Subcutaneous abdominal adipose tissue (tissue), 5 donors: ENCODE measurements around the gene ZNF710.

Experiments used
- H3K27ac ChIP-seq: one replicate; pipeline ENCODE4 v1.7.0; 2013; ENCODE audit warnings: low read depth, mild to moderate bottlenecking, inconsistent platforms, low read length, moderate library complexity
- H3K27me3 ChIP-seq, 5 donors: one replicate each; pipeline ENCODE4 v1.7.0; 2013; ENCODE audit warnings: low read length in 5 of 5, inconsistent platforms in 1 of 5; ENCODE audit not compliant: control insufficient read depth in 5 of 5, insufficient read depth in 4 of 5
- H3K36me3 ChIP-seq, 5 donors: one replicate each; pipeline ENCODE4 v1.7.0; 2013; ENCODE audit warnings: low read length in 5 of 5; ENCODE audit not compliant: control insufficient read depth in 5 of 5, insufficient read depth in 5 of 5
- H3K4me1 ChIP-seq, 5 donors: one replicate each; pipeline ENCODE4 v1.7.0; 2013; ENCODE audit warnings: low read length in 5 of 5, mild to moderate bottlenecking in 3 of 5, moderate library complexity in 1 of 5; ENCODE audit not compliant: control insufficient read depth in 5 of 5, insufficient read depth in 5 of 5
- H3K4me3 ChIP-seq, 5 donors: one replicate each; pipeline ENCODE4 v1.7.0; 2013; ENCODE audit warnings: low read length in 5 of 5, low read depth in 1 of 5
- H3K9ac ChIP-seq, 5 donors: one replicate each; pipeline ENCODE4 v1.7.0; 2013; ENCODE audit warnings: low read length in 5 of 5, mild to moderate bottlenecking in 4 of 5, moderate library complexity in 3 of 5
- H3K9me3 ChIP-seq, 5 donors: one replicate each; pipeline ENCODE4 v1.7.0; 2013; ENCODE audit warnings: low read length in 5 of 5; ENCODE audit not compliant: control insufficient read depth in 5 of 5
- donor health status: healthy.
- donor health status: healthy.
- donor health status: healthy.
- donor health status: healthy.
- donor health status: healthy.

ZNF710 gene

DNA sequence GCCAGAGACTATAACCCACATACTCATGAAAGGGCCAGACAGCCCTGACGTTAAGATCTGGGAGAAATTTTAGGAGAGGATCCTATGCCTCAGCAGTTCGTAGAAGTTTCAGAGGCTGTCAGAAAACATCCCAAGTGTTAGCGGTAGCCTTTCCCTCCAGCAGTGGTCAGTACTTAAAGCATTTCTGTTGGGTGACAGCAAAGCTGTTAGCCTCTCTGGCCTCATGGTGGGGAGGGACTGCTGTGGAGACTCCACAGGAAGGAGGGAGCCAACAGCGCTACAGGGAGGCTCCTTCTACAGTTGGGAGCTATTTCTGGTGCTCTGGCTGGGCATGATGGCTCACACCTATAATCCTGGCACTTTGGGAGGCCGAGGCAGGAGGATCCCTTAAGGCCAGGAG lies 73.8 kb downstream of the ZNF710 start:
- H3K9me3 ChIP-seq: no peaks in the 10 kb centered on the region
- H3K27me3 ChIP-seq: no peaks in the 10 kb centered on the region
- H3K4me3 ChIP-seq: no peak overlapping the region
- peaks cover 0 to 5% (median 0%) of the 10 kb centered on the region in 5 donors for H3K4me1 ChIP-seq
- no peak overlapping the region for H3K9ac ChIP-seq
- H3K36me3 ChIP-seq: peaks cover 0 to 53% (median 37%) of the 10 kb centered on the region in 5 donors
- no peak overlapping the region for H3K27ac ChIP-seq

GRCh38 chr15:90075420-90076289 lies 74.5 kb downstream of the ZNF710 start:
- no peaks in the 10 kb centered on the region for H3K27me3 ChIP-seq
- peaks cover 0 to 3% (median 0%) of the 10 kb centered on the region in 5 donors for H3K4me1 ChIP-seq
- no peak overlapping the region for H3K9ac ChIP-seq
- H3K4me3 ChIP-seq: no peak overlapping the region
- H3K9me3 ChIP-seq: no peaks in the 10 kb centered on the region
- peaks cover 0 to 60% (median 43%) of the 10 kb centered on the region in 5 donors for H3K36me3 ChIP-seq
- no peak overlapping the region for H3K27ac ChIP-seq

- Histone ChIP-seq H3K27ac (no peak overlapping the region), H3K27me3 (no peaks in the 10 kb centered on the region), H3K36me3 (peaks cover 0 to 71% (median 50%) of the 10 kb centered on the region in 5 donors), H3K9me3 (no peaks in the 10 kb centered on the region), H3K4me1 (no peaks in the 10 kb centered on the region), H3K9ac (no peak overlapping the region), H3K4me3 (no peak overlapping the region)
Measured at GRCh38 chr15:90076716-90077115, 75.6 kb downstream of the ZNF710 start.

- H3K27ac ChIP-seq: no peak overlapping the region
- no peaks in the 10 kb centered on the region for H3K27me3 ChIP-seq
- H3K4me1 ChIP-seq: peaks cover 0 to 3% (median 0%) of the 10 kb centered on the region in 5 donors
- no peak overlapping the region for H3K4me3 ChIP-seq
- peaks cover 0 to 73% (median 49%) of the 10 kb centered on the region in 5 donors for H3K36me3 ChIP-seq
- H3K9ac ChIP-seq: no peak overlapping the region
- H3K9me3 ChIP-seq: no peaks in the 10 kb centered on the region
Measured at GRCh38 chr15:90078965-90079364, 77.8 kb downstream of the ZNF710 start.

DNA sequence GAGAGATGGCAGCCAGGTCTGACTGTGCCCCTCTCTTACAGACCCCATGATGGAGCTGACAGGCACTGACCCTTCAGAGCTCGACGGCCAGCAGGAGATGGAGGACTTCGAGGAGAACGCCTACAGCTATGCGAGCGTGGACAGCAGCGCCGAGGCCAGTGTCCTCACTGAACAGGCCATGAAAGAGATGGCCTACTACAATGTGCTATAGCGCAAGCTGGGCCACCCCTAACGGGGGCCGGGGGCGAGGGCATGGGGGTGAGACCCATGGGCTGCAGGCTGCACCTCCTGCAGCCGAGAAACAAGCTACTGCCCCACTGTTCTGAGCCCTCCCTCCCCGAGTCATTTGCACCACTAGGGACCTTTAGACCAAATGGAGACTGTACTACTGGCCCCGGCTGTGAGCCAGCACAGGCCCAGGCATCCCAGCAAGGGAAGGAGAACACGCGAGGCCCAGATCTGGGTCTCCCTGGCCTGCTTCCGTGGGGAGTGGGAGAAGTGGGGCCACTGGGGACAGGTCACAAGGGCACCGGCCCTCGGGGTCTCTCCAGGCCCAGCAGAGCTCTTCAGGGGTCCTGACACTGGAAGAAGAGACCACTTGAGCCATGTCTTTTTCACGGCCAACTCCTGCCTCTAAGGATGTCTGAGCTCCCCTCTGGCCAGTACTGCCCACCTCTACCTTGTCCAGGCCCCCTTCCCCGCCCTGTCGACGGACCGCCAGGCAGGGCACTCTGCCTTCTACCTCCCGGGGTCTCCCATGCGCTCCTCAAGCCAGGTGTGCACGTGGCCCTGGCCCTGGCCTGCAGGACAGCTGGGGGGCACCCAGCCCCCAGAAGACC lies 78.7 kb downstream of the ZNF710 start:
- H3K36me3 ChIP-seq: peaks cover 0 to 73% (median 54%) of the 10 kb centered on the region in 5 donors
- H3K9ac ChIP-seq: no peak overlapping the region
- no peak overlapping the region for H3K27ac ChIP-seq

DNA sequence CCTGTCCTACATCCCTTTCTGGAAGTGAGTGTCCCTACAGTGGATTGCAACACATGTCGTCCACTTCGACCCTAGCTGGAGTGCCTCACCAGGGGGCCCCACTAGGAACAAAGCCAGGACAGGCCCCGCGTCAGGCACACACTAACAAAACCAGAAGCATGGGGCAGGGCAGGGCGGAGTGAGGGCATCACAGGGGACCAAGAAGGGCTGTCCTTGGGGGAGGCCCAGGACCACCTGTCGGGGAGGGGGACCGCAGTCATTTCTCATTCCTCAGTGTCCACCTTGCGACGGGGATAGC lies 79.3 kb downstream of the ZNF710 start:
- Histone ChIP-seq H3K27me3 (no peaks in the 10 kb centered on the region), H3K36me3 (peaks cover 0 to 74% (median 55%) of the 10 kb centered on the region in 5 donors), H3K4me1 (peaks cover 0 to 3% (median 0%) of the 10 kb centered on the region in 5 donors), H3K9me3 (no peaks in the 10 kb centered on the region), H3K4me3 (no peak overlapping the region), H3K27ac (no peak overlapping the region), H3K9ac (no peak overlapping the region)

More for the DNA sequence above, 78.7 kb downstream of the ZNF710 start:
- Histone ChIP-seq H3K4me1 (peaks cover 0 to 3% (median 0%) of the 10 kb centered on the region in 5 donors), H3K27me3 (no peaks in the 10 kb centered on the region), H3K4me3 (no peak overlapping the region), H3K9me3 (no peaks in the 10 kb centered on the region)

DNA sequence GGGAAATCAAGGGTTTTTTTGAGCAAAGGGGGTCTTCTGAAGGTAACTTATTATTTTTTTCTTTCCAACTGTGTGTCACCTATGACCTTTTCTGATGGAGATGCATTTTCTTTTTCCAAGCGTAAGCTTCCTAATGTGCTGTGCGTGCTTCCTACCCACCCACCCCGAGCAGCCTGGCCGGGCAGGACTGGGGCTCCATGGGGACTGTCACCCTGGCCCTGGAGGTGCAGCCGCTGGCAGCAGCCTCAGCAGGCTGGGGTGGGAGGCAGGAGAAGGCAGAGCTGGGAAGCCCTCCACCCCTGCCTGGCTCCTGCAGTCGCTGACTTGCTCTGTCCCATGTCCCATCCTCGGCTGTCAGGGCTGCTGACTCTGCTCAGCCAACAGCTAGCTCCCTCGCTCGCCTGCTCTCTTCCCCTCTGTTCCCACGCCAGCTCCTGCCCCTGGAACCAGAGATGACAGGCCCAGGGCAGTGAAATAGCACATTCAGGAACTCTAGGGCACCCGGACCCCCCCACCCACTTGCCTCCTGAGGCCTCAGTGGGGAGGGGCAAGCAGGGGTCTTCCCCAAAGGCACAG lies 79.8 kb downstream of the ZNF710 start:
- Histone ChIP-seq H3K4me1 (peaks cover 0 to 3% (median 0%) of the 10 kb centered on the region in 5 donors), H3K27me3 (no peaks in the 10 kb centered on the region), H3K4me3 (no peak overlapping the region), H3K27ac (no peak overlapping the region), H3K36me3 (peaks cover 2 to 73% (median 51%) of the 10 kb centered on the region in 5 donors), H3K9ac (no peak overlapping the region), H3K9me3 (no peaks in the 10 kb centered on the region)

DNA sequence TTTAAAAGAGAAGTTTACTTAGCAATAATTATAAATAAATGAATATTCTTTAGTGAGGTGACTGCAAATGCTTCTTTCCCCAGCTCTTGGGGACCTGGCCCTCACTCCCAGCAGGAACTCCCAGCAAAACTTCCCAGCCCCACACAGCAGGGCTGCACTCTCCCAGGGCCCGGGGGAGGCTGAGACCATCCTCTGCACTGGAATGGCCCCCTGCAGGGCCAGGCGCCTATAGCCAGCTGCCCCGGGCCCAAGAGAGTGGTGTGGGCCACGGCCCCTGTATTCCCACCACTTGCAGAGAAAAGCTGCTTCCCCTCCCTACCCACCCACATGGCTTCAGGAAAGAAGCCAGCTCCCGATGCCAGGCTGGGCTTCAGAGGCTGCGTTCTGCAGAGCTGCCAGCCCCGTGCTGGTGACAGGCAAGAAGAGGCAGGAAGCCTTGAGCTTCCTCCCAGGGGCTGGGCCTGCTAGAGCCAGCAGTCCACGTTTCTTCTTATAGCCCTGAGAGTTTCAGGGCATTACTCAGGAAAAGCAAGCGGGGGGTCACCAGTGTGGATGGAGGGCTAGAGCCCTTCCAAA lies 81.1 kb downstream of the ZNF710 start:
- Histone ChIP-seq H3K4me3 (no peak overlapping the region), H3K27ac (no peak overlapping the region), H3K4me1 (peaks cover 0 to 3% (median 0%) of the 10 kb centered on the region in 5 donors), H3K27me3 (no peaks in the 10 kb centered on the region), H3K36me3 (peaks cover 4 to 75% (median 56%) of the 10 kb centered on the region in 5 donors), H3K9ac (no peak overlapping the region), H3K9me3 (no peaks in the 10 kb centered on the region)

- Histone ChIP-seq H3K4me3 (no peak overlapping the region), H3K27ac (no peak overlapping the region), H3K36me3 (peaks cover 4 to 83% (median 64%) of the 10 kb centered on the region in 5 donors), H3K4me1 (peaks cover 0 to 3% (median 0%) of the 10 kb centered on the region in 5 donors), H3K9ac (no peak overlapping the region), H3K9me3 (no peaks in the 10 kb centered on the region), H3K27me3 (no peaks in the 10 kb centered on the region)
Measured at GRCh38 chr15:90083419-90083818, 82.3 kb downstream of the ZNF710 start.
